Liver (tissue), 3 donors: ENCODE measurements around the gene ST6GALNAC4.

Experiments used
- CTCF ChIP-seq: fragments of 150-350 bp; IDR thresholded peaks from 2 replicates; pipeline ENCODE4 v1.5.1; 2017; ENCODE audit warnings: improper control_type of control experiment, low read depth, low read length; ENCODE audit not compliant: missing input control
- EGR1 ChIP-seq, 2 donors: IDR thresholded peaks; 2 replicates each; pipeline ENCODE4 v1.6.1; 2016 to 2018; ENCODE audit warnings: antibody characterized with exemption in 2 of 2, low read depth in 2 of 2
- GABPA ChIP-seq, 2 donors: IDR thresholded peaks in 1 of 2; conservative IDR thresholded peaks in 1 of 2; 2 replicates each; pipeline ENCODE4 v1.6.1; 2016; ENCODE audit warnings: antibody characterized with exemption in 2 of 2, mild to moderate bottlenecking in 1 of 2, moderate library complexity in 1 of 2
- RAD21 ChIP-seq, 2 donors: IDR thresholded peaks; 2 replicates each; pipeline ENCODE4 v1.6.1; 2016; ENCODE audit warnings: antibody characterized with exemption in 2 of 2, mild to moderate bottlenecking in 2 of 2
- REST ChIP-seq: IDR thresholded peaks from 2 replicates; pipeline ENCODE4 v1.6.1; 2016; ENCODE audit warnings: antibody characterized with exemption, mild to moderate bottlenecking
- SP1 ChIP-seq: IDR thresholded peaks from 2 replicates; pipeline ENCODE4 v1.6.1; 2018; ENCODE audit warnings: antibody characterized with exemption, mild to moderate bottlenecking
- donor health status: healthy.
- donor health status: healthy.

- TF ChIP-seq CTCF (no peak), REST (no peak), GABPA (IDR thresholded peaks at IDR 0.05 in 1 of 2, conservative IDR thresholded peaks at IDR 0.05 in 1 of 2) (no peak), SP1 (no peak), RAD21 (IDR thresholded peaks at IDR 0.05) (no peak), EGR1 (IDR thresholded peaks at IDR 0.05; ENCODE audit: low read depth in 2 of 2) (no peak)
These were observed 6.2 kb upstream of the ST6GALNAC4 start for GRCh38 chr9:127923046-127923445.
